Lower leg skin (tissue), 3 donors: ENCODE results near the gene TMEM255A.

Experiments used
- POLR2A ChIP-seq, 2 donors: fragments of 450-650 bp; IDR thresholded peaks; one replicate each; pipeline ENCODE4 v1.6.1; 2016 to 2017; ENCODE audit warnings: antibody characterized with exemption in 2 of 2, mild to moderate bottlenecking in 1 of 2, moderate library complexity in 1 of 2
- TF ChIP-seq, protein P1 (sequence below), 3 donors: fragments of 450-650 bp; IDR thresholded peaks; one replicate each; pipeline ENCODE4 v1.5.1; 2016; ENCODE audit warnings: antibody characterized with exemption in 3 of 3, mild to moderate bottlenecking in 3 of 3, moderate library complexity in 2 of 3

DNA sequence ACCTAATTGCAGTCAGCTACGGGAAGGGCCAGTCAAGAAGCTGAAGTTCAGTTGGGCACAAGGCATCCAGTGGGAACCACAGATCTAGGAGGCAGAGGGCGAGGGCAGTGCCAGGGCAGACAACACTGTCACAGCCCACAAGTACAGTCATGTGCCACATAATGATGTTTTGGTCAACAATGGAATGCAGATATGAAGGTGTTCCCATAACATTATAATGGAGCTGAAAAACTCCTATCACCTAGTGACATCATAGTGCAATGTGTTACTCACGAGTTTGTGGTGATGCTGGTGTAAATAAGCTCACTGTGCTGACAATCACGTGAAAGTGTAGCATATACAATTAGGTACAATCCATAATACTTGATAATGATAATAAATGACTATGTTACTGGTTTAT, 4.5 kb upstream of the TMEM255A start:
- TF ChIP-seq, protein P1, sequence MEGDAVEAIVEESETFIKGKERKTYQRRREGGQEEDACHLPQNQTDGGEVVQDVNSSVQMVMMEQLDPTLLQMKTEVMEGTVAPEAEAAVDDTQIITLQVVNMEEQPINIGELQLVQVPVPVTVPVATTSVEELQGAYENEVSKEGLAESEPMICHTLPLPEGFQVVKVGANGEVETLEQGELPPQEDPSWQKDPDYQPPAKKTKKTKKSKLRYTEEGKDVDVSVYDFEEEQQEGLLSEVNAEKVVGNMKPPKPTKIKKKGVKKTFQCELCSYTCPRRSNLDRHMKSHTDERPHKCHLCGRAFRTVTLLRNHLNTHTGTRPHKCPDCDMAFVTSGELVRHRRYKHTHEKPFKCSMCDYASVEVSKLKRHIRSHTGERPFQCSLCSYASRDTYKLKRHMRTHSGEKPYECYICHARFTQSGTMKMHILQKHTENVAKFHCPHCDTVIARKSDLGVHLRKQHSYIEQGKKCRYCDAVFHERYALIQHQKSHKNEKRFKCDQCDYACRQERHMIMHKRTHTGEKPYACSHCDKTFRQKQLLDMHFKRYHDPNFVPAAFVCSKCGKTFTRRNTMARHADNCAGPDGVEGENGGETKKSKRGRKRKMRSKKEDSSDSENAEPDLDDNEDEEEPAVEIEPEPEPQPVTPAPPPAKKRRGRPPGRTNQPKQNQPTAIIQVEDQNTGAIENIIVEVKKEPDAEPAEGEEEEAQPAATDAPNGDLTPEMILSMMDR (IDR thresholded peaks at IDR 0.05), result no peak
- TF ChIP-seq POLR2A (IDR thresholded peaks at IDR 0.05), result no peak
